ENCODE results near the gene GMEB2.
"Not testable (repeated sequence)": the region's sequence is repeated elsewhere in the genome, so short reads cannot be mapped to it uniquely, and the experiment has no call there.

- TF ChIP-seq CTCF (IDR thresholded peaks at IDR 0.05); ZFX (IDR thresholded peaks at IDR 0.05; ENCODE audit: borderline replicate concordance): not testable (repeated sequence)
These were observed 4.5 kb upstream of the GMEB2 start for GRCh38 chr20:63631426-63631825.

All from 22Rv1 (cell line).